Loucy (cell line): ENCODE data around the gene F12.
"Not testable (repeated sequence)": the region's sequence is repeated elsewhere in the genome, so short reads cannot be mapped to it uniquely, and the experiment has no call there.

ENCODE experiments used
- H2AFZ ChIP-seq: fragments of 200-600 bp; sonication (generic); 2 replicates; pipeline ENCODE4 v1.6.0; 2016; ENCODE audit warnings: antibody characterized with exemption, mild to moderate bottlenecking, low read length, moderate library complexity
- H3F3A ChIP-seq: fragments of 200-600 bp; 2 replicates; pipeline ENCODE4 v1.6.0; 2016; ENCODE audit warnings: antibody characterized with exemption, low read depth, mild to moderate bottlenecking
- H3K27me3 ChIP-seq: fragments of 200-600 bp; sonication (generic); 2 replicates; pipeline ENCODE4 v1.6.1; 2014; ENCODE audit warnings: low read length, mild to moderate bottlenecking; ENCODE audit not compliant: insufficient read depth, poor library complexity, severe bottlenecking
- H3K36me3 ChIP-seq: fragments of 200-600 bp; sonication (generic); 2 replicates; pipeline ENCODE4 v1.6.1; 2016; ENCODE audit warnings: low read length; ENCODE audit not compliant: insufficient read depth
- H3K4me1 ChIP-seq: fragments of 200-600 bp; sonication (generic); 2 replicates; pipeline ENCODE4 v1.5.1; 2014; ENCODE audit warnings: low read length, mild to moderate bottlenecking; ENCODE audit not compliant: insufficient read depth, poor library complexity, severe bottlenecking
- H3K4me2 ChIP-seq: fragments of 200-600 bp; sonication (generic); 2 replicates; pipeline ENCODE4 v1.6.0; 2014; ENCODE audit warnings: antibody characterized with exemption, low read length, low read depth, mild to moderate bottlenecking; ENCODE audit not compliant: poor library complexity, severe bottlenecking
- H3K4me3 ChIP-seq: fragments of 200-600 bp; sonication (generic); 2 replicates; pipeline ENCODE4 v1.5.1; 2014; ENCODE audit warnings: low read length, mild to moderate bottlenecking, mixed read lengths; ENCODE audit not compliant: poor library complexity, severe bottlenecking
- H3K79me2 ChIP-seq: fragments of 200-600 bp; sonication (generic); 2 replicates; pipeline ENCODE4 v1.6.1; 2014; ENCODE audit warnings: low read length; ENCODE audit not compliant: insufficient read depth
- H3K9ac ChIP-seq: fragments of 200-600 bp; sonication (generic); 2 replicates; pipeline ENCODE4 v1.6.0; 2014; ENCODE audit warnings: mild to moderate bottlenecking, low read depth, low read length, moderate library complexity; ENCODE audit not compliant: poor library complexity, severe bottlenecking
- H3K9me2 ChIP-seq: fragments of 200-600 bp; sonication (generic); replicated peaks from 2 replicates; pipeline ENCODE4 v1.6.1; 2016; ENCODE audit warnings: low read depth, low read length, mixed read lengths
- H3K9me3 ChIP-seq: fragments of 200-600 bp; sonication (generic); 2 replicates; pipeline ENCODE4 v1.6.1; 2014; ENCODE audit warnings: mild to moderate bottlenecking, antibody characterized with exemption, low read length, low read depth; ENCODE audit not compliant: insufficient read depth
- H4K20me1 ChIP-seq: fragments of 200-600 bp; sonication (generic); 2 replicates; pipeline ENCODE4 v1.6.0; 2014; ENCODE audit warnings: antibody characterized with exemption, low read length, mild to moderate bottlenecking; ENCODE audit not compliant: insufficient read depth, poor library complexity, severe bottlenecking
- EZH2phosphoT487 ChIP-seq: fragments of 200-600 bp; IDR thresholded peaks from 2 replicates; pipeline ENCODE4 v1.6.1; 2018; ENCODE audit warnings: antibody characterized with exemption, mild to moderate bottlenecking, moderate library complexity, borderline replicate concordance
- TF ChIP-seq, protein P1 (sequence below): fragments of 200-600 bp; sonication (generic); conservative IDR thresholded peaks from 2 replicates; pipeline ENCODE4 v1.5.1; 2014; ENCODE audit warnings: mild to moderate bottlenecking, antibody characterized with exemption, low read length

F12 gene

DNA sequence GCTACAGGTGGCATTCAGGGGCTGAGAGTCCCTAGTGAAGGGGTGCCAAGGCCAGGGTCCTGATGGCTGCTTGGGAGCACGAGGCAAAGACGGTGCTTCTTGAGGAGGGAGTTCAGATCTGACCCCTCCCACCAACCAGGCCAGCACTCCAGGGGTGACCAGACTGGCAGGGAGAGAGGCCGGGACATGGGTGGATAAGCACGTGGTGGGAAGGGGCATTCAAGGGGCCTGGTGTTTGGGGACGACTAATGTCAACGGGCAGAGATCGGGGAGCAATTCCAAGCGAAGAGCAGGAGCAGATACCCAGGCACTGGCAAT lies 47.1 kb downstream of the F12 start:
- H4K20me1 ChIP-seq: no peaks in the 10 kb centered on the region
- H3K4me2 ChIP-seq: peak overlapping the region; percentile 64
- no peak overlapping the region for H3K9ac ChIP-seq

GRCh38 chr5:177361418-177362291 lies 47.7 kb downstream of the F12 start:
- TF ChIP-seq, protein P1, sequence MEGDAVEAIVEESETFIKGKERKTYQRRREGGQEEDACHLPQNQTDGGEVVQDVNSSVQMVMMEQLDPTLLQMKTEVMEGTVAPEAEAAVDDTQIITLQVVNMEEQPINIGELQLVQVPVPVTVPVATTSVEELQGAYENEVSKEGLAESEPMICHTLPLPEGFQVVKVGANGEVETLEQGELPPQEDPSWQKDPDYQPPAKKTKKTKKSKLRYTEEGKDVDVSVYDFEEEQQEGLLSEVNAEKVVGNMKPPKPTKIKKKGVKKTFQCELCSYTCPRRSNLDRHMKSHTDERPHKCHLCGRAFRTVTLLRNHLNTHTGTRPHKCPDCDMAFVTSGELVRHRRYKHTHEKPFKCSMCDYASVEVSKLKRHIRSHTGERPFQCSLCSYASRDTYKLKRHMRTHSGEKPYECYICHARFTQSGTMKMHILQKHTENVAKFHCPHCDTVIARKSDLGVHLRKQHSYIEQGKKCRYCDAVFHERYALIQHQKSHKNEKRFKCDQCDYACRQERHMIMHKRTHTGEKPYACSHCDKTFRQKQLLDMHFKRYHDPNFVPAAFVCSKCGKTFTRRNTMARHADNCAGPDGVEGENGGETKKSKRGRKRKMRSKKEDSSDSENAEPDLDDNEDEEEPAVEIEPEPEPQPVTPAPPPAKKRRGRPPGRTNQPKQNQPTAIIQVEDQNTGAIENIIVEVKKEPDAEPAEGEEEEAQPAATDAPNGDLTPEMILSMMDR: no peak
- TF ChIP-seq EZH2phosphoT487: no peak
- H3K4me3 ChIP-seq: no peak overlapping the region
- H2AFZ ChIP-seq: no peak overlapping the region
- peaks cover 24% of the 10 kb centered on the region for H3K4me1 ChIP-seq
- no peak overlapping the region for H3K9ac ChIP-seq
- no peaks in the 10 kb centered on the region for H3K9me2 ChIP-seq
- H4K20me1 ChIP-seq: no peaks in the 10 kb centered on the region
- H3K36me3 ChIP-seq: no peaks in the 10 kb centered on the region
- no peaks in the 10 kb centered on the region for H3F3A ChIP-seq
- no peaks in the 10 kb centered on the region for H3K27me3 ChIP-seq
- peaks cover 27% of the 10 kb centered on the region; the same call in 1 of the 2 replicates for H3K79me2 ChIP-seq
- H3K4me2 ChIP-seq: peak overlapping the region; percentile 64
- no peaks in the 10 kb centered on the region for H3K9me3 ChIP-seq

More for the DNA sequence above, 47.1 kb downstream of the F12 start:
- Histone ChIP-seq H3K27me3 (no peaks in the 10 kb centered on the region), H3K9me3 (no peaks in the 10 kb centered on the region), H3K79me2 (peaks cover 27% of the 10 kb centered on the region; the same call in 1 of the 2 replicates), H3F3A (no peaks in the 10 kb centered on the region), H3K4me1 (peaks cover 18% of the 10 kb centered on the region), H2AFZ (no peak overlapping the region), H3K36me3 (no peaks in the 10 kb centered on the region), H3K4me3 (peak overlapping the region; percentile 55), H3K9me2 (no peaks in the 10 kb centered on the region)
- TF ChIP-seq EZH2phosphoT487: no peak
- TF ChIP-seq, protein P1: no peak

DNA sequence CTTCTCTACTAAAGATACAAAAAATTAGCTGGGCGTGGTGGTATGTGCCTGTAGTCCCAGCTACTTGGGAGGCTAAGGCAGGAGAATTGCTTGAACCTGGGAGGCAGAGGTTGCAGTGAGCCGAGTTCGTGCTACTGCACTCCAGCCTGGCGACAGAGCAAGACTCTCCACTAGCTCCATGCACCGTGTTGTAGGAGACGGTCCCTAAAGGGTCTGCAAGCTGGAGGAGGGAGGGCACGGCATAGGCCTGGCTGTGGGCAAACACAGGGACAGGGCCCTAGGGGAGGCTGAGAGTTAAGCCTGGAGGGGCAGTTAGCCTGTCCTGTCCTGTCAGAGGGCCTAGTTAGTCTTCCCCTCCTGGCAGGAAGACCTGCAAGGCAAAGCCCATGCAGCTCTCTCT lies 48.6 kb downstream of the F12 start:
- peaks cover 30% of the 10 kb centered on the region for H3K4me1 ChIP-seq
- peaks cover 27% of the 10 kb centered on the region; the same call in 1 of the 2 replicates for H3K79me2 ChIP-seq
- H3K4me2 ChIP-seq, H3K9ac ChIP-seq, H3K4me3 ChIP-seq, H2AFZ ChIP-seq, H3K9me2 ChIP-seq, H3K27me3 ChIP-seq, H3K36me3 ChIP-seq, H3F3A ChIP-seq, H3K9me3 ChIP-seq, H4K20me1 ChIP-seq: not testable (repeated sequence)

GRCh38 chr5:177359860-177360259 lies 49.5 kb downstream of the F12 start:
- no peak for TF ChIP-seq EZH2phosphoT487
- TF ChIP-seq, protein P1: no peak
- no peaks in the 10 kb centered on the region for H4K20me1 ChIP-seq
- peaks cover 38% of the 10 kb centered on the region for H3K4me1 ChIP-seq
- H3K79me2 ChIP-seq: peaks cover 27% of the 10 kb centered on the region; the same call in 1 of the 2 replicates
- H3K27me3 ChIP-seq: no peaks in the 10 kb centered on the region
- peak overlapping the region; percentile 92 for H3K4me2 ChIP-seq
- H3K36me3 ChIP-seq: no peaks in the 10 kb centered on the region
- H3K9me2 ChIP-seq: no peaks in the 10 kb centered on the region
- no peak overlapping the region for H3K4me3 ChIP-seq
- no peak overlapping the region for H3K9ac ChIP-seq
- H2AFZ ChIP-seq: no peak overlapping the region
- no peaks in the 10 kb centered on the region for H3F3A ChIP-seq
- H3K9me3 ChIP-seq: no peaks in the 10 kb centered on the region
